Activated naive CD4-positive, alpha-beta T cell treated with anti-CD3 and anti-CD28 coated beads, Interleukin-2, amount 50 U/mL, for 72 hours (primary cell): Measurements from ENCODE around the gene DCDC2. TPM values are rescaled to one million over a fixed set of nuclear protein-coding genes. Genes with fewer than 3 reads are reported as not detected.

Experiments used
- ATAC-seq, 2 donors: fragments of 150-1000 bp; cut with Tn5 transposase; 2 replicates each; pipeline ENCODE4 v1.10.0; 2021; ENCODE audit warnings: mild to moderate bottlenecking in 2 of 2, moderate library complexity in 2 of 2
- DNase-seq, 2 donors: peaks; one replicate each; pipeline ENCODE4 v3.0.0; 2021 to 2022; ENCODE audit warnings: low spot score in 2 of 2
- H3K27ac Mint-ChIP-seq, 2 donors: one replicate each; pipeline ENCODE4 v1.8.0; 2022; ENCODE audit warnings: mild to moderate bottlenecking in 2 of 2, mixed read lengths in 2 of 2
- H3K36me3 Mint-ChIP-seq, 2 donors: one replicate each; pipeline ENCODE4 v1.8.0; 2022; ENCODE audit warnings: mixed read lengths in 2 of 2
- H3K9me3 Mint-ChIP-seq, 2 donors: one replicate each; pipeline ENCODE4 v1.8.0; 2022; ENCODE audit warnings: mixed read lengths in 2 of 2
- total RNA-seq, 2 donors: library from RNA; stranded (reverse); gene quantifications; one replicate each; pipeline ENCODE4 v1.2.3, GENCODE V29; 2022

Gene DCDC2
- total RNA-seq, 2 donors from 2014 or later, result 0.08 to 0.18 TPM

- peaks cover 0 to 10% of the 10 kb centered on the region in 2 donors for H3K36me3 Mint-ChIP-seq
- DNase-seq, result no peak
- peaks cover 8% of the 10 kb centered on the region in 2 donors for H3K9me3 Mint-ChIP-seq
- no peak within 1 kb of the TSS for H3K27ac Mint-ChIP-seq
- no peak for ATAC-seq
These were observed 231.9 kb downstream of the DCDC2 start, which contains the start of gene NRSN1 for GRCh38 chr6:24125980-24126379. NRSN1 (plus strand) TSS chr6:24126215; CDS start chr6:24134328, 8,113 bp downstream.

DNA sequence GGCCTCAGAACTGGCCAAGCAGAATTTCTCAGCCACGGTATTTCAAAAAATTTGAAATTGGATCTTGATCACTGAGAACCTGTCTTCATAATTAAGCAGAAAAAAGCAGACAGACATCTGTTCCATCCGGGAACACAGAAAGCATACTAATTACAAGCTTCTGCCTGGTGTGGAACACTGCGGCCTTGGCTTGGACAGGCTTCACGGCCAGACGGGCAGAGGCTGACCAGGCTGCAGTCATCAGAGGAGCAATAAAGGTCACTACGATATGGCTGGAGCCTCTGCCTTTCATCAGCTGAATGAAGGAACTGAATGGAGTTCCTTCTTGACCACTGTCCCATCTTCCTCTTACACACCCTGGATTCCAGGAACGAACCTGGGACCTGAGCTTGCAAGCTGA lies 235.7 kb downstream of the DCDC2 start:
- H3K9me3 Mint-ChIP-seq, result peaks cover 8% of the 10 kb centered on the region in 2 donors
- ATAC-seq (no peak), DNase-seq (no peak)
- peaks cover 0 to 10% of the 10 kb centered on the region in 2 donors for H3K36me3 Mint-ChIP-seq
- no peak overlapping the region for H3K27ac Mint-ChIP-seq

Other genes starting within 250 kb of the DCDC2 start
- gene NRSN1, start 231.8 kb downstream of the DCDC2 start, total RNA-seq, result not detected
- 10 to 100 TPM; 15.1 to 28.5 TPM for gene MRS2, start 44.9 kb upstream of the DCDC2 start, total RNA-seq
- under 1 TPM; 0.16 to 0.99 TPM for gene GPLD1, start 131.5 kb upstream of the DCDC2 start, total RNA-seq
- gene ALDH5A1, start 136.9 kb upstream of the DCDC2 start, total RNA-seq, result 10 to 100 TPM; 10.5 to 14.6 TPM